Fibroblast of villous mesenchyme (primary cell): ENCODE measurements around the gene TGM4. TPM values are rescaled to one million over a fixed set of nuclear protein-coding genes. Genes with fewer than 3 reads are reported as not detected.

ENCODE experiments used
- DNase-seq: peaks from one replicate; pipeline ENCODE4 v3.0.0-alpha.2; 2010; ENCODE audit warnings: low read depth
- H3K4me3 ChIP-seq: 2 replicates; pipeline ENCODE4 v1.5.1; 2011; ENCODE audit warnings: low read depth, mild to moderate bottlenecking, low read length
- total RNA-seq: library from RNA; depleted of rRNA; stranded (reverse); fragments of >200 nt; gene quantifications from 2 replicates; pipeline ENCODE4 v1.2.3, GENCODE V29; 2012
- TF ChIP-seq, protein P1 (sequence below): IDR thresholded peaks from 2 replicates; pipeline ENCODE4 v1.5.1; 2012; ENCODE audit warnings: low read depth, mild to moderate bottlenecking, low read length; ENCODE audit not compliant: insufficient read depth

Gene TGM4
- total RNA-seq, 1 donor, result not detected

DNA sequence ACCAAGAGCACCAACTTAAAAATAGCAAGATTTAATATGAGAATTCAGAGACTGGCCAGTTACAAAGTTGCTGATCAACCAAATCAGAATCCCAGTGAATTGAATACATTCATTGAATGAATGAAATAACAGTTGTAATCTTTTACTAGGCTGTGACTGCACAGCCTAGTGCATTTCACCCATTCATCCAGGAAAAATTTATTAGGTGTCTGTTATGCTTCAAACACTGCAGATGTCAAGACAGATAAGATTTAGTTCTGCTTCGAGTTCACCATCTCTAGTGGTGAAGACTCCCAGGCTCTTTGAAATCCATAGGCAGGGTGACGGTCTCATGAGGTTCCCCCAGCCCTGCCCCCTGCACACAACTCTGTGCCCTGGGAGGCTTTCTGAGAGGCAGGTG, 28.9 kb downstream of the TGM4 start:
- TF ChIP-seq, protein P1, sequence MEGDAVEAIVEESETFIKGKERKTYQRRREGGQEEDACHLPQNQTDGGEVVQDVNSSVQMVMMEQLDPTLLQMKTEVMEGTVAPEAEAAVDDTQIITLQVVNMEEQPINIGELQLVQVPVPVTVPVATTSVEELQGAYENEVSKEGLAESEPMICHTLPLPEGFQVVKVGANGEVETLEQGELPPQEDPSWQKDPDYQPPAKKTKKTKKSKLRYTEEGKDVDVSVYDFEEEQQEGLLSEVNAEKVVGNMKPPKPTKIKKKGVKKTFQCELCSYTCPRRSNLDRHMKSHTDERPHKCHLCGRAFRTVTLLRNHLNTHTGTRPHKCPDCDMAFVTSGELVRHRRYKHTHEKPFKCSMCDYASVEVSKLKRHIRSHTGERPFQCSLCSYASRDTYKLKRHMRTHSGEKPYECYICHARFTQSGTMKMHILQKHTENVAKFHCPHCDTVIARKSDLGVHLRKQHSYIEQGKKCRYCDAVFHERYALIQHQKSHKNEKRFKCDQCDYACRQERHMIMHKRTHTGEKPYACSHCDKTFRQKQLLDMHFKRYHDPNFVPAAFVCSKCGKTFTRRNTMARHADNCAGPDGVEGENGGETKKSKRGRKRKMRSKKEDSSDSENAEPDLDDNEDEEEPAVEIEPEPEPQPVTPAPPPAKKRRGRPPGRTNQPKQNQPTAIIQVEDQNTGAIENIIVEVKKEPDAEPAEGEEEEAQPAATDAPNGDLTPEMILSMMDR, result no peak
- no peak for DNase-seq
- no peak overlapping the region for H3K4me3 ChIP-seq

DNA sequence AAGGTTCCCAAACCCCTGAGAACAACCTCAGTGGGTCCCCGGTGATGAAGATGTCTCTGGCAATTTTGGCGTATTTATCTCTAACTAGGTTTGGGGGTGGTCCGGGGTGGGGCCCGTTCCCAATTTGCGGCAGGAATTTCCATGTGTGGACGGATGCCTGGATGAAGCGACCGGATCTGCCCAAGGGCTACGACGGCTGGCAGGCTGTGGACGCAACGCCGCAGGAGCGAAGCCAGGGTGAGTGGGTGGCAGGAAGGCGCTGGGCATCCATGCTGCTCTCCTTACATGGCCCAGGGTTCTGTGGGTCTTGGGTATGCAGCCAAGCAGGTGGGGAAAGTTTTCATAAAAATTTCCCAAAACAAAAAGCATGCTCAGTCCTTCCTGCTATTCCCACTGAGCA, 29.3 kb downstream of the TGM4 start:
- TF ChIP-seq, protein P1, result no peak
- no peak for DNase-seq

DNA sequence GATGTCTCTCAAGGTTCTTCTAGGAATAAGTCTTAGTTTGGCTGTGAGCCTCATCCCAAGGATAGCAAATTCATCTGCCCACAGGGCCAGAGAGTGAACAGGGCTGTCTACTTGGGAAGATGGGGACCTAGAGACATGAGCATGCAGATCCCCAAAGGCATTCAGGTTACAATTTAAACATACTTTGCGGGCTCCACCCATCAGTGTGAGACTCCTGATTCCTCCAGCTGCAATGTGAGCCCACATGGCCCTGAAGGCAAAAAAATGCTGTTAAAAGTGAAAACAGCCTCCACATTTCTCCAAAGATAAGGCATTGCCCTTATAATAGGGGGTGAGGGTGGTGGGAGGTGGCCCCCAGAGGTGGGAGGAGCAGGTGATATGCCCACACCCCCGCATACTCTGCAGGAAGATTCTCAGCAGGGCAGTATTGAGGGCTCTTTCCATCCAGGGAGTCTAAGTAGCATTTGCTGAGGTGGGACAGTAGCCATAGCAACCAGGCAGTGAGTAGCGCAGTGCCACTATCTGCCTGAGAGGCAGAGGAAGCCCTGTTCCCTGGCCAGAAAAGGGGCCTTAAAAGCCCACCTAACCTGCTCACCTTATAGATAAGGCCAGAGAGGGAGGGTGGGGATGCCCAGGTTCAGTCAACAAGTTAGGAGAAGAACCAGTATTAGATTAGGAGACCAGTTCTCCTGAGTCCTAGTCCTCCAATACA, 31.2 kb downstream of the TGM4 start:
- DNase-seq, result no peak
- H3K4me3 ChIP-seq, result no peak overlapping the region
- TF ChIP-seq, protein P1, result no peak

More for the DNA sequence above, 29.3 kb downstream of the TGM4 start:
- H3K4me3 ChIP-seq, result no peak overlapping the region

DNA sequence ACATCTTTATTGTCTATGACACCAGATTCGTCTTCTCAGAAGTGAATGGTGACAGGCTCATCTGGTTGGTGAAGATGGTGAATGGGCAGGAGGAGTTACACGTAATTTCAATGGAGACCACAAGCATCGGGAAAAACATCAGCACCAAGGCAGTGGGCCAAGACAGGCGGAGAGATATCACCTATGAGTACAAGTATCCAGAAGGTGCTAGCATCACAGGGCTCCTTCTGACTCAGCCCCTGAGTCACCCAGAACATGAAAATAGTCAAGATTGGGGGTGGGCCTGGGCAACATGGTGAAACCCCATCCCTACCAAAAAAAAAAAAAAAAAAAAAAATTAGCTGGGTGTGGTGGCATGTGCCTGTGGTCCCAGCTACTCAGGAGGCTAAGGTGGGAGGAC, 32.6 kb downstream of the TGM4 start:
- DNase-seq, result no peak
- TF ChIP-seq, protein P1, result no peak

DNA sequence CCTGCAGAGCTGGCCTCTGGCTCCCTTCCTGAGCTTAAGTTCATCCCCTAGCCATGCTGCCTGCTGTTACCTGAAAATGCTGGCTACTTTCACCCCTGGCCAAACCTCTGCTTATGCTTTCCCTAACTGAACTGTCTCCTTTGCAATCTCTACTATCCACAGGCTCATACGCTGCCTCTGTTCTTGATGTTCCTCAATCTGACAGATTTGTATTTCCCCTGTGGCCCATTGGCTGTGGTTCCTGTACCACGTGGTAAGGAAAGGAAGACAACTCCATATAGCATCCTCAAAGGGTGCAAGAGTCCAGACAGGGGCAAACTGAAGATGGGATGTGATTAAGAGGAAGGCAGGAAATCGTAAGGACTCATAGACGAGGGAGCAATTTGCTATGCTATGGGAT, 33.2 kb downstream of the TGM4 start:
- TF ChIP-seq, protein P1, result no peak
- no peak for DNase-seq

More for the DNA sequence above, 32.6 kb downstream of the TGM4 start:
- H3K4me3 ChIP-seq, result no peak overlapping the region

DNA sequence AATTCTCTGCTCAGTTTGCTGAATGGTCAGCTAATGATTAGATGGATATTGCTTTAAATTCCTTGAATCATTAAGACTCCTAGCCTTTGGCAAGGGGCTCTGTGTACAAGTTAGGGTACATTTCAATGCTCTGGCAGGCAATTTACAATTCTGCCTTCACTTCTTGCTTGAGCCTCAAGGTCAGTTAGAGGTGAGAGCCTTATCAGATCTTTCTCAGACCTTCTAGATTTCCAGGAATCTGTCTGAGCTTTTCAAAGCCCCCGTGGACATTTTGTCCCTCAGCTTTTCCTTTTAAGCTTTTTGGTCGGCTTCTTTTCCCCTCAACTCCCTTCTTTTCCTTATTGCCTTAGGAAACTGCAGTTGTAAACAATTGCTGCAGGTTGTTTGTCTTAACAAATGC, 34.7 kb downstream of the TGM4 start:
- no peak for DNase-seq
- no peak overlapping the region for H3K4me3 ChIP-seq
- TF ChIP-seq, protein P1, result no peak

More for the DNA sequence above, 33.2 kb downstream of the TGM4 start:
- no peak overlapping the region for H3K4me3 ChIP-seq

DNA sequence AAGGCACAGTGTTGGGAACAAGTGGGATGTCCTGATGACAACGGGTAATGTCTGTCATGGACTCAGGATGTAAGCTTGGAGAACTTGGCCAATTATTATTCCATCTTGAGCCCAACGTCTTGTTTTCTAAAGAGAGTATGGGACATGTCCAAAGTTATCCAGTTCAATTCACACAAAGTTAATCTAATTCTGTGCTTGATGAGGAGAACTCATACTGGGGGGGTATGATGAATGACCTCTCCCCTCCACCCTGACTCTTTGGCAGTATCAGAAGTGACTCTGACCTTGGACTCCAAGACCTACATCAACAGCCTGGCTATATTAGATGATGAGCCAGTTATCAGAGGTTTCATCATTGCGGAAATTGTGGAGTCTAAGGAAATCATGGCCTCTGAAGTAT, 36.3 kb downstream of the TGM4 start:
- no peak for DNase-seq
- TF ChIP-seq, protein P1, result no peak
- H3K4me3 ChIP-seq, result no peak overlapping the region
